ENCODE results near the gene PAGE5.

DNA sequence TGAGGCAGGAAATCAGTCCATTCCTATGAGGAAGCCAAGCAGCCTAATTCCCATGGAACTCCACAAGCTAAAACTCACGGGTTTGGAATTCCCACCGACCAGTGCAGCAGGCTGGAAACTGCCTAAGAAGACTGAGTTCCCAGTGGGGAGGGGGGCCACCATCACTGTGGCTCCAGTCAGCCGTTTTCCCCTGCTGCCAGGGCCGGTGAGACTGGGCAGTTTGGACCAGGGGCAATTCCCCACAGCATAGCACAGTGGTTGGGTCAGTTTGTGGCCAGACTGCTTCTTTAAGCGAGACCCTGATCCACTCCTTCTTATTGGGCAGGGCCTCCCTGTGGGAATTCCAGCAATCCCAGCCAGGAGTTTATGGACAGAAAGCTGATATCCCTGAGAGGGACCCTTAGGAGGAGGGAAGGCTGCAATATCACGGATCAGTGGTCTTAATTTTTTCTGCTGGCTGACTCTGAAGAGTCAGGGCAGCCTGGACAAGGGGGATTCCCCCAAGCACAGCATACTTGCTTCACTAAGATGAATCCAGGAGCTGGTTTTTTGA lies 20.7 kb downstream of the PAGE5 start:
- TF ChIP-seq, protein P1, sequence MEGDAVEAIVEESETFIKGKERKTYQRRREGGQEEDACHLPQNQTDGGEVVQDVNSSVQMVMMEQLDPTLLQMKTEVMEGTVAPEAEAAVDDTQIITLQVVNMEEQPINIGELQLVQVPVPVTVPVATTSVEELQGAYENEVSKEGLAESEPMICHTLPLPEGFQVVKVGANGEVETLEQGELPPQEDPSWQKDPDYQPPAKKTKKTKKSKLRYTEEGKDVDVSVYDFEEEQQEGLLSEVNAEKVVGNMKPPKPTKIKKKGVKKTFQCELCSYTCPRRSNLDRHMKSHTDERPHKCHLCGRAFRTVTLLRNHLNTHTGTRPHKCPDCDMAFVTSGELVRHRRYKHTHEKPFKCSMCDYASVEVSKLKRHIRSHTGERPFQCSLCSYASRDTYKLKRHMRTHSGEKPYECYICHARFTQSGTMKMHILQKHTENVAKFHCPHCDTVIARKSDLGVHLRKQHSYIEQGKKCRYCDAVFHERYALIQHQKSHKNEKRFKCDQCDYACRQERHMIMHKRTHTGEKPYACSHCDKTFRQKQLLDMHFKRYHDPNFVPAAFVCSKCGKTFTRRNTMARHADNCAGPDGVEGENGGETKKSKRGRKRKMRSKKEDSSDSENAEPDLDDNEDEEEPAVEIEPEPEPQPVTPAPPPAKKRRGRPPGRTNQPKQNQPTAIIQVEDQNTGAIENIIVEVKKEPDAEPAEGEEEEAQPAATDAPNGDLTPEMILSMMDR (conservative IDR thresholded peaks at IDR 0.05; ENCODE audit: low read depth, low read length), result no peak
- TF ChIP-seq EZH2 (IDR thresholded peaks at IDR 0.05; ENCODE audit: borderline replicate concordance, low read depth, low read length, poor library complexity, severe bottlenecking), result no peak
